OCI-LY3 (cell line): Measurements from ENCODE around the gene SOX5.

ENCODE experiments used
- H2AFZ ChIP-seq: fragments of 200-600, 300-600 bp; shearing (Covaris generic); 2 replicates; pipeline ENCODE4 v1.6.0; 2014; ENCODE audit warnings: antibody characterized with exemption, low read depth, low read length
- H3K27ac ChIP-seq: fragments of 200-600, 300-600 bp; sonication (generic); 2 replicates; pipeline ENCODE4 v1.5.1; 2014; ENCODE audit warnings: mild to moderate bottlenecking, low read length, moderate library complexity, mixed read lengths
- H3K27me3 ChIP-seq: fragments of 200-600, 300-600 bp; sonication (generic); 2 replicates; pipeline ENCODE4 v1.6.1; 2014; ENCODE audit warnings: low read depth, low read length, mixed read lengths
- H3K36me3 ChIP-seq: fragments of 200-600, 300-600 bp; sonication (generic); replicated peaks from 2 replicates; pipeline ENCODE3; 2014; ENCODE audit warnings: low read depth, low read length, mixed read lengths
- H3K4me1 ChIP-seq: fragments of 300-600, 200-600 bp; sonication (generic); 2 replicates; pipeline ENCODE4 v1.6.1; 2014; ENCODE audit warnings: low read length, mixed read lengths
- H3K4me2 ChIP-seq: fragments of 200-600, 300-600 bp; sonication (generic); 2 replicates; pipeline ENCODE4 v1.6.1; 2014; ENCODE audit warnings: low read length, mixed read lengths
- H3K4me3 ChIP-seq: fragments of 300-600, 200-600 bp; sonication (generic); 2 replicates; pipeline ENCODE4 v1.5.1; 2014; ENCODE audit warnings: antibody characterized with exemption, mild to moderate bottlenecking, low read length, moderate library complexity
- H3K79me2 ChIP-seq: fragments of 300-600, 200-600 bp; shearing (Covaris generic); 2 replicates; pipeline ENCODE4 v1.6.1; 2014; ENCODE audit warnings: mild to moderate bottlenecking, low read length, mixed read lengths
- H3K9ac ChIP-seq: fragments of 300-600, 200-600 bp; shearing (Covaris generic); 2 replicates; pipeline ENCODE4 v1.6.0; 2014; ENCODE audit warnings: mild to moderate bottlenecking, low read length, moderate library complexity
- H3K9me3 ChIP-seq: fragments of 200-600, 300-600 bp; shearing (Covaris generic); 2 replicates; pipeline ENCODE4 v1.6.1; 2014; ENCODE audit warnings: low read length, mixed read lengths; ENCODE audit not compliant: insufficient read depth
- H4K20me1 ChIP-seq: fragments of 200-600, 300-600 bp; sonication (generic); 2 replicates; pipeline ENCODE4 v1.6.1; 2016; ENCODE audit warnings: low read length, mixed read lengths; ENCODE audit not compliant: insufficient read depth
- CTCF ChIP-seq: fragments of 200-600, 300-600 bp; sonication (generic); IDR thresholded peaks from 2 replicates; pipeline ENCODE4 v1.5.1; 2014; ENCODE audit warnings: antibody characterized with exemption, low read length, low read depth
- EZH2phosphoT487 ChIP-seq: fragments of 200-600 bp; shearing (Covaris generic); IDR thresholded peaks from 2 replicates; pipeline ENCODE4 v1.6.1; 2018; ENCODE audit warnings: antibody characterized with exemption, mixed run types, low read depth

The SOX5 gene

GRCh38 chr12:23744696-23745095 is 204.8 kb downstream of the SOX5 start:
- no peak overlapping the region for H3K4me3 ChIP-seq
- H3K27ac ChIP-seq, result no peak overlapping the region
- H2AFZ ChIP-seq, result no peak overlapping the region
- peaks cover 7% of the 10 kb centered on the region; the same call in 1 of the 2 replicates for H4K20me1 ChIP-seq
- peaks cover 24% of the 10 kb centered on the region for H3K36me3 ChIP-seq
- TF ChIP-seq EZH2phosphoT487 (no peak), CTCF (no peak)
- no peaks in the 10 kb centered on the region for H3K9me3 ChIP-seq
- no peak overlapping the region for H3K4me2 ChIP-seq
- H3K9ac ChIP-seq, result no peak overlapping the region
- no peaks in the 10 kb centered on the region for H3K27me3 ChIP-seq
- no peaks in the 10 kb centered on the region for H3K79me2 ChIP-seq
- H3K4me1 ChIP-seq, result no peaks in the 10 kb centered on the region

- TF ChIP-seq CTCF, result no peak
- TF ChIP-seq EZH2phosphoT487, result no peak
- H2AFZ ChIP-seq, result no peak overlapping the region
- no peak overlapping the region for H3K9ac ChIP-seq
- H3K4me1 ChIP-seq, result no peaks in the 10 kb centered on the region
- no peak overlapping the region for H3K27ac ChIP-seq
- H4K20me1 ChIP-seq, result peaks cover 7% of the 10 kb centered on the region; the same call in 1 of the 2 replicates
- H3K9me3 ChIP-seq, result no peaks in the 10 kb centered on the region
- no peaks in the 10 kb centered on the region for H3K79me2 ChIP-seq
- peaks cover 37% of the 10 kb centered on the region for H3K36me3 ChIP-seq
- no peak overlapping the region for H3K4me2 ChIP-seq
- H3K27me3 ChIP-seq, result no peaks in the 10 kb centered on the region
- H3K4me3 ChIP-seq, result no peak overlapping the region
Observed at GRCh38 chr12:23742574-23742973, 206.9 kb downstream of the SOX5 start.

- peaks cover 35% of the 10 kb centered on the region for H3K36me3 ChIP-seq
- no peak overlapping the region for H3K27ac ChIP-seq
- no peak overlapping the region for H2AFZ ChIP-seq
- H3K79me2 ChIP-seq, result no peaks in the 10 kb centered on the region
- H3K4me1 ChIP-seq, result peaks cover 17% of the 10 kb centered on the region
- no peaks in the 10 kb centered on the region for H3K9me3 ChIP-seq
- H4K20me1 ChIP-seq, result 0 out of 2 replicates have a peak, but pooled peaks cover 17% of the 10 kb centered on the region
- no peak for TF ChIP-seq CTCF
- no peak for TF ChIP-seq EZH2phosphoT487
- no peak overlapping the region for H3K4me2 ChIP-seq
- H3K9ac ChIP-seq, result no peak overlapping the region
- no peaks in the 10 kb centered on the region for H3K27me3 ChIP-seq
- H3K4me3 ChIP-seq, result no peak overlapping the region
Observed at GRCh38 chr12:23731493-23731892, 218.0 kb downstream of the SOX5 start.

DNA sequence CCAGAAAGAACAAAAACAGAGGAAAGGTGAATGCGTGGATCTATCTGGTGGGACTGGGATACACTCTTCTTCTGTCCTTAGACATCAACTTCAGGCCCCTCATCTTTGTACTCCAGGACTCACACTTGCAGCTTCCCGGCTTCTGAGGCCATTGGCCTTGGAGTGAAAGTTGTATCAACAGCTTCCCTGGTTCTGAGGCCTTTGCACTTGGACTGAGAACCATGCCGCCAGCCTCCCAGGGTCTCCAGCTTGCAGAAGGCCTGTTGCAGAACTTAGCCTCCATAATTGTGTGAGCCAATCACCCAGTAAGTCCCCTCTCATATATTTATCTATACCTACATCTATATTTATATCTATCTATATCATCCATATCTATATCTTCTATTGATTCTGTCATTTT is 218.4 kb downstream of the SOX5 start:
- Histone ChIP-seq H3K4me3 (no peak overlapping the region), H3K9me3 (no peaks in the 10 kb centered on the region), H3K27me3 (no peaks in the 10 kb centered on the region), H3K9ac (no peak overlapping the region), H3K4me2 (no peak overlapping the region), H3K36me3 (peaks cover 36% of the 10 kb centered on the region), H3K4me1 (peaks cover 17% of the 10 kb centered on the region), H3K79me2 (no peaks in the 10 kb centered on the region), H3K27ac (no peak overlapping the region), H2AFZ (no peak overlapping the region), H4K20me1 (0 out of 2 replicates have a peak, but pooled peaks cover 17% of the 10 kb centered on the region)
- TF ChIP-seq CTCF (no peak), EZH2phosphoT487 (no peak)
